Measurements from ENCODE around the gene DCAF8L2.

- TF ChIP-seq CTCF (IDR thresholded peaks at IDR 0.05) (no peak), POLR2A (IDR thresholded peaks at IDR 0.05) (no peak)
Measured at GRCh38 chrX:27765718-27766117, 175.6 kb downstream of the DCAF8L2 start.
